Tongue (tissue), 2 donors: Measurements from ENCODE around the gene NPBWR2. TPM values are rescaled to one million over a fixed set of nuclear protein-coding genes. Genes with fewer than 3 reads are reported as not detected.
"Not testable (repeated sequence)": the region's sequence is repeated elsewhere in the genome, so short reads cannot be mapped to it uniquely, and the experiment has no call there.

Experiments
- DNase-seq: peaks from one replicate; pipeline ENCODE4 v3.0.0-alpha.2; 2015
- total RNA-seq: library from RNA; depleted of rRNA; stranded (reverse); fragments of >200 nt; gene quantifications from one replicate; pipeline ENCODE4 v1.2.3, GENCODE V29; 2014

Gene NPBWR2
- total RNA-seq, 1 donor from 2014 or later = not detected

- DNase-seq = no peak
Measured at GRCh38 chr20:64144144-64144912, 37.0 kb upstream of the NPBWR2 start.

GRCh38 chr20:64143018-64143801 lies 35.8 kb upstream of the NPBWR2 start:
- no peak for DNase-seq

GRCh38 chr20:64142590-64142989 lies 35.2 kb upstream of the NPBWR2 start:
- DNase-seq = no peak

- DNase-seq = no peak
Measured at GRCh38 chr20:64140956-64141355, 33.6 kb upstream of the NPBWR2 start.

- no peak for DNase-seq
Measured at GRCh38 chr20:64140061-64140931, 32.9 kb upstream of the NPBWR2 start.

GRCh38 chr20:64139199-64140060 lies 32.1 kb upstream of the NPBWR2 start:
- no peak for DNase-seq

- no peak for DNase-seq
Measured at GRCh38 chr20:64138276-64138815, 31.0 kb upstream of the NPBWR2 start.

- DNase-seq = no peak
Measured at GRCh38 chr20:64137598-64138031, 30.2 kb upstream of the NPBWR2 start.

GRCh38 chr20:64136004-64136710 lies 28.8 kb upstream of the NPBWR2 start:
- no peak for DNase-seq

- DNase-seq = not testable (repeated sequence)
Measured at GRCh38 chr20:64134744-64135143, 27.4 kb upstream of the NPBWR2 start.

- no peak for DNase-seq
Measured at GRCh38 chr20:64133951-64134407, 26.6 kb upstream of the NPBWR2 start.

GRCh38 chr20:64131406-64131805 lies 24.0 kb upstream of the NPBWR2 start:
- no peak for DNase-seq

- no peak for DNase-seq
Measured at GRCh38 chr20:64130876-64131275, 23.5 kb upstream of the NPBWR2 start.

GRCh38 chr20:64130271-64130670 lies 22.9 kb upstream of the NPBWR2 start:
- no peak for DNase-seq

- no peak for DNase-seq
Measured at GRCh38 chr20:64129146-64129782, 21.9 kb upstream of the NPBWR2 start.

- not testable (repeated sequence) for DNase-seq
Measured at GRCh38 chr20:64123517-64123916, 16.2 kb upstream of the NPBWR2 start.

GRCh38 chr20:64122927-64123326 lies 15.6 kb upstream of the NPBWR2 start:
- DNase-seq = not testable (repeated sequence)

GRCh38 chr20:64121586-64121985 lies 14.2 kb upstream of the NPBWR2 start:
- DNase-seq = no peak

- no peak for DNase-seq
Measured at GRCh38 chr20:64119681-64120341, 12.4 kb upstream of the NPBWR2 start.
